ENCODE measurements around the gene ZNF804A.

DNA sequence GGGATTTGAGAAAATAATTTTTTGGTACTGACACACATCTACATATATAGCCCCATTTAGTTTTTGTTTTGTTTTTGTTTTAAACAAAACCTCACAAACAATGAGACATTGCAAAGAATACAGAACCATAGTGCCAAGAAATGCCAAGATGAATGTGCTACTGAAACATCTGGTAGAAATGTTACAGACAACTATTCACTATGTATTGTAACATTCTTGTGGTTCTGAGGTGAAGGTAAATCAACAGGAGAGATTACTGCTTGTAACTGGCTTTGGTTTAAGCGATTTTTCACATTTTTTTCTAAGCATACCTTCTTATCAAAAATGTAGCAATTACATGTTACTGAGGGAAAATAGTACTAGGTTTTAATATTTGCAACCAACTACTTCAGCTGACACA is 281.3 kb downstream of the ZNF804A start:
- TF ChIP-seq, protein P1, sequence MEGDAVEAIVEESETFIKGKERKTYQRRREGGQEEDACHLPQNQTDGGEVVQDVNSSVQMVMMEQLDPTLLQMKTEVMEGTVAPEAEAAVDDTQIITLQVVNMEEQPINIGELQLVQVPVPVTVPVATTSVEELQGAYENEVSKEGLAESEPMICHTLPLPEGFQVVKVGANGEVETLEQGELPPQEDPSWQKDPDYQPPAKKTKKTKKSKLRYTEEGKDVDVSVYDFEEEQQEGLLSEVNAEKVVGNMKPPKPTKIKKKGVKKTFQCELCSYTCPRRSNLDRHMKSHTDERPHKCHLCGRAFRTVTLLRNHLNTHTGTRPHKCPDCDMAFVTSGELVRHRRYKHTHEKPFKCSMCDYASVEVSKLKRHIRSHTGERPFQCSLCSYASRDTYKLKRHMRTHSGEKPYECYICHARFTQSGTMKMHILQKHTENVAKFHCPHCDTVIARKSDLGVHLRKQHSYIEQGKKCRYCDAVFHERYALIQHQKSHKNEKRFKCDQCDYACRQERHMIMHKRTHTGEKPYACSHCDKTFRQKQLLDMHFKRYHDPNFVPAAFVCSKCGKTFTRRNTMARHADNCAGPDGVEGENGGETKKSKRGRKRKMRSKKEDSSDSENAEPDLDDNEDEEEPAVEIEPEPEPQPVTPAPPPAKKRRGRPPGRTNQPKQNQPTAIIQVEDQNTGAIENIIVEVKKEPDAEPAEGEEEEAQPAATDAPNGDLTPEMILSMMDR (conservative IDR thresholded peaks at IDR 0.05; ENCODE audit: low read depth, low read length) = no peak
- no peak for TF ChIP-seq POLR2A (IDR thresholded peaks at IDR 0.05; ENCODE audit: low read depth, low read length)
- TF ChIP-seq FOS (IDR thresholded peaks at IDR 0.05; ENCODE audit: low read depth, low read length) = no peak
- TF ChIP-seq RFX5 (IDR thresholded peaks at IDR 0.05; ENCODE audit: low read depth, low read length) = no peak
- TF ChIP-seq, protein P2, sequence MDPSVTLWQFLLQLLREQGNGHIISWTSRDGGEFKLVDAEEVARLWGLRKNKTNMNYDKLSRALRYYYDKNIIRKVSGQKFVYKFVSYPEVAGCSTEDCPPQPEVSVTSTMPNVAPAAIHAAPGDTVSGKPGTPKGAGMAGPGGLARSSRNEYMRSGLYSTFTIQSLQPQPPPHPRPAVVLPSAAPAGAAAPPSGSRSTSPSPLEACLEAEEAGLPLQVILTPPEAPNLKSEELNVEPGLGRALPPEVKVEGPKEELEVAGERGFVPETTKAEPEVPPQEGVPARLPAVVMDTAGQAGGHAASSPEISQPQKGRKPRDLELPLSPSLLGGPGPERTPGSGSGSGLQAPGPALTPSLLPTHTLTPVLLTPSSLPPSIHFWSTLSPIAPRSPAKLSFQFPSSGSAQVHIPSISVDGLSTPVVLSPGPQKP (IDR thresholded peaks at IDR 0.05; ENCODE audit: borderline replicate concordance, low read depth, low read length) = no peak
- TF ChIP-seq SMC3 (IDR thresholded peaks at IDR 0.05; ENCODE audit: low read depth, low read length) = no peak
- TF ChIP-seq RAD21 (IDR thresholded peaks at IDR 0.05; ENCODE audit: low read length) = no peak
- TF ChIP-seq, protein P3, sequence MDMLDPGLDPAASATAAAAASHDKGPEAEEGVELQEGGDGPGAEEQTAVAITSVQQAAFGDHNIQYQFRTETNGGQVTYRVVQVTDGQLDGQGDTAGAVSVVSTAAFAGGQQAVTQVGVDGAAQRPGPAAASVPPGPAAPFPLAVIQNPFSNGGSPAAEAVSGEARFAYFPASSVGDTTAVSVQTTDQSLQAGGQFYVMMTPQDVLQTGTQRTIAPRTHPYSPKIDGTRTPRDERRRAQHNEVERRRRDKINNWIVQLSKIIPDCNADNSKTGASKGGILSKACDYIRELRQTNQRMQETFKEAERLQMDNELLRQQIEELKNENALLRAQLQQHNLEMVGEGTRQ (IDR thresholded peaks at IDR 0.05; ENCODE audit: low read depth, low read length) = no peak
- no peak for TF ChIP-seq MAZ (IDR thresholded peaks at IDR 0.05; ENCODE audit: borderline replicate concordance, low read depth, low read length)
- no peak for TF ChIP-seq CHD1 (IDR thresholded peaks at IDR 0.05; ENCODE audit: low read depth, low read length)
- TF ChIP-seq BHLHE40 (IDR thresholded peaks at IDR 0.05; ENCODE audit: low read depth, low read length) = no peak
